Esophagus muscularis mucosa (tissue), 4 donors: ENCODE measurements around the gene PLD5. TPM values are rescaled to one million over a fixed set of nuclear protein-coding genes. Genes with fewer than 3 reads are reported as not detected.
"Not testable (repeated sequence)": the region's sequence is repeated elsewhere in the genome, so short reads cannot be mapped to it uniquely, and the experiment has no call there.

Experiments
- DNase-seq: peaks from one replicate; pipeline ENCODE4 v3.0.0-alpha.2; 2017; ENCODE audit errors: extremely low spot score
- H3K27ac ChIP-seq, 4 donors: fragments of 200-600 bp; sonication (generic); replicated peaks in 1 of 4; 1 replicate in 3 of 4; 2 replicates in 1 of 4; pipeline ENCODE4 v1.5.1; 2016 to 2019; ENCODE audit warnings: mild to moderate bottlenecking in 1 of 4
- H3K27me3 ChIP-seq, 4 donors: fragments of 200-600 bp; sonication (generic); one replicate each; pipeline versions ENCODE4 v1.5.1 to v1.6.0; 2016 to 2019
- H3K36me3 ChIP-seq, 4 donors: fragments of 200-600 bp; sonication (generic); one replicate each; pipeline ENCODE4 v1.5.1; 2016 to 2019
- H3K4me1 ChIP-seq, 4 donors: fragments of 200-600 bp; sonication (generic); one replicate each; pipeline ENCODE4 v1.5.1; 2016 to 2019
- H3K4me3 ChIP-seq, 4 donors: fragments of 200-600 bp; sonication (generic); 1 replicate in 2 of 4; 2 replicates in 2 of 4; pipeline ENCODE4 v1.5.1; 2016 to 2019; ENCODE audit warnings: mild to moderate bottlenecking in 4 of 4, moderate library complexity in 1 of 4
- H3K9me3 ChIP-seq, 4 donors: fragments of 200-600 bp; sonication (generic); 1 replicate in 3 of 4; 2 replicates in 1 of 4; pipeline ENCODE4 v1.5.1; 2016 to 2019
- CTCF ChIP-seq, 3 experiments: fragments of 200-600 bp in 2 of 3; fragments of 450-650 bp in 1 of 3; sonication (generic) in 2 of 3; IDR thresholded peaks; one replicate each; pipeline ENCODE4 v1.5.1; 2017 to 2019; ENCODE audit warnings: antibody characterized with exemption in 3 of 3, mild to moderate bottlenecking in 2 of 3, moderate library complexity in 1 of 3
- EP300 ChIP-seq: sonication (generic); formaldehyde crosslinking; IDR thresholded peaks from one replicate; pipeline ENCODE4 v1.6.1; 2017; ENCODE audit warnings: antibody characterized with exemption
- POLR2A ChIP-seq: fragments of 450-650 bp; IDR thresholded peaks from one replicate; pipeline ENCODE4 v1.6.1; 2017; ENCODE audit warnings: antibody characterized with exemption, moderate library complexity, mild to moderate bottlenecking, low read depth
- POLR2AphosphoS5 ChIP-seq, 2 donors: sonication (generic); formaldehyde crosslinking; IDR thresholded peaks; one replicate each; pipeline ENCODE4 v1.6.1; 2017; ENCODE audit warnings: antibody characterized with exemption in 2 of 2
- WGBS: methylation state at CpG from one replicate; pipeline ENCODE4 v1.1.5; 2018; 5-methylcytosine and 5-hydroxymethylcytosine counted together
- intact Hi-C: fragments of 100-400 bp; cut with DNase I; formaldehyde crosslinking; loops from one replicate; pipeline ENCODE4 v1.15.1; 2023
- total RNA-seq, 4 donors: library from RNA; depleted of rRNA; stranded (reverse); fragments of >200 nt; gene quantifications; one replicate each; pipeline versions ENCODE4 v1.1.0 to v1.2.1, GENCODE V29; 2016

PLD5 gene
- total RNA-seq, 4 donors from 2014 or later = 0.33 to 1.7 (median 0.50) TPM

GRCh38 chr1:242237051-242237450 lies 287.4 kb downstream of the PLD5 start:
- 78% methylated on average over 1 of the region's 1 CpG for WGBS
- H3K4me3 ChIP-seq = no peak overlapping the region
- no peak overlapping the region for H3K27ac ChIP-seq
- no peak for DNase-seq
- TF ChIP-seq EP300 = no peak
- no peaks in the 10 kb centered on the region for H3K36me3 ChIP-seq
- no peaks in the 10 kb centered on the region for H3K27me3 ChIP-seq
- no peaks in the 10 kb centered on the region for H3K9me3 ChIP-seq
- no peaks in the 10 kb centered on the region for H3K4me1 ChIP-seq
- intact Hi-C loops = no loop called here

- Histone ChIP-seq H3K4me3 (no peak overlapping the region), H3K4me1 (no peaks in the 10 kb centered on the region), H3K27me3 (peaks cover 0 to 3% (median 0%) of the 10 kb centered on the region in 4 donors), H3K27ac (no peak overlapping the region), H3K9me3 (no peaks in the 10 kb centered on the region), H3K36me3 (no peaks in the 10 kb centered on the region)
- no peak for TF ChIP-seq EP300
- no peak for TF ChIP-seq POLR2AphosphoS5 (IDR thresholded peaks at IDR 0.05)
- intact Hi-C loops = no loop called here
- no peak for DNase-seq
- WGBS = 80% methylated on average over 3 of the region's 3 CpGs
These were observed 295.5 kb downstream of the PLD5 start for GRCh38 chr1:242228991-242229390.

GRCh38 chr1:242225767-242226573 lies 298.5 kb downstream of the PLD5 start:
- intact Hi-C loops = no loop called here
- H3K9me3 ChIP-seq = no peaks in the 10 kb centered on the region
- H3K27ac ChIP-seq = no peak overlapping the region

GRCh38 chr1:242224878-242225766 lies 299.4 kb downstream of the PLD5 start:
- 83% methylated on average over 16 of the region's 16 CpGs for WGBS
- H3K36me3 ChIP-seq, H3K4me3 ChIP-seq, H3K27me3 ChIP-seq, H3K9me3 ChIP-seq, H3K27ac ChIP-seq, H3K4me1 ChIP-seq, intact Hi-C loops: not testable (repeated sequence)
- DNase-seq = peak; percentile 62

More at GRCh38 chr1:242225767-242226573, 298.5 kb downstream of the PLD5 start:
- 83% methylated on average over 9 of the region's 9 CpGs for WGBS
- Histone ChIP-seq H3K27me3 (no peaks in the 10 kb centered on the region), H3K4me3 (no peak overlapping the region), H3K36me3 (no peaks in the 10 kb centered on the region), H3K4me1 (no peaks in the 10 kb centered on the region)
- TF ChIP-seq EP300 (no peak), CTCF (IDR thresholded peaks at IDR 0.05) (no peak), POLR2AphosphoS5 (IDR thresholded peaks at IDR 0.05) (no peak), POLR2A (no peak)
- no peak for DNase-seq

- TF ChIP-seq POLR2AphosphoS5 (IDR thresholded peaks at IDR 0.05) (no peak), POLR2A (no peak), EP300 (no peak), CTCF (IDR thresholded peaks at IDR 0.05) (no peak)
- Histone ChIP-seq H3K27me3 (no peaks in the 10 kb centered on the region), H3K36me3 (no peaks in the 10 kb centered on the region), H3K9me3 (no peaks in the 10 kb centered on the region), H3K4me1 (no peaks in the 10 kb centered on the region), H3K27ac (no peak overlapping the region), H3K4me3 (no peak overlapping the region)
- intact Hi-C loops = no loop called here
- DNase-seq = peak; percentile 8
- WGBS = 76% methylated on average over 3 of the region's 3 CpGs
These were observed 300.0 kb downstream of the PLD5 start for GRCh38 chr1:242224461-242224860.

- H3K4me3 ChIP-seq = no peak overlapping the region
- DNase-seq = peak; percentile 78
- H3K36me3 ChIP-seq = no peaks in the 10 kb centered on the region
- no peaks in the 10 kb centered on the region for H3K27me3 ChIP-seq
- TF ChIP-seq EP300 = no peak
- no peak for TF ChIP-seq CTCF (IDR thresholded peaks at IDR 0.05)
- TF ChIP-seq POLR2A = no peak
- no peak for TF ChIP-seq POLR2AphosphoS5 (IDR thresholded peaks at IDR 0.05)
- intact Hi-C loops = no loop called here
- H3K9me3 ChIP-seq = peaks cover 0 to 15% (median 2%) of the 10 kb centered on the region in 4 donors
- 91% methylated on average over 12 of the region's 12 CpGs for WGBS
- H3K4me1 ChIP-seq = no peaks in the 10 kb centered on the region
- no peak overlapping the region for H3K27ac ChIP-seq
These were observed 304.6 kb downstream of the PLD5 start for GRCh38 chr1:242219905-242220304.
